SU-DHL-6 (cell line): Measurements from ENCODE around the gene HAPLN2.

Experiments
- H2AFZ ChIP-seq: fragments of 200-600 bp; sonication (generic); 2 replicates; pipeline ENCODE4 v1.6.1; 2014; ENCODE audit warnings: low read depth, mild to moderate bottlenecking, moderate library complexity, mixed read lengths, antibody characterized with exemption, low read length; ENCODE audit not compliant: severe bottlenecking
- H3F3A ChIP-seq: fragments of 200-600 bp; shearing (Covaris generic); 2 replicates; pipeline ENCODE4 v1.6.0; 2016; ENCODE audit warnings: antibody characterized with exemption, mild to moderate bottlenecking; ENCODE audit not compliant: insufficient read depth
- H3K27ac ChIP-seq: fragments of 200-600 bp; sonication (generic); 2 replicates; pipeline ENCODE4 v1.5.1; 2016; ENCODE audit warnings: low read depth, mild to moderate bottlenecking, low read length, moderate library complexity, mixed read lengths
- H3K27me3 ChIP-seq: fragments of 200-600 bp; sonication (generic), shearing (Covaris generic); 2 replicates; pipeline ENCODE4 v1.6.0; 2014; ENCODE audit warnings: mild to moderate bottlenecking, low read length
- H3K36me3 ChIP-seq: fragments of 200-600 bp; sonication (generic); 2 replicates; pipeline ENCODE4 v1.6.1; 2014; ENCODE audit warnings: mild to moderate bottlenecking, low read length, mixed read lengths
- H3K4me2 ChIP-seq: fragments of 300-600, 200-600 bp; shearing (Covaris generic), sonication (generic); 2 replicates; pipeline ENCODE4 v1.6.0; 2014; ENCODE audit warnings: low read length, low read depth, mild to moderate bottlenecking; ENCODE audit not compliant: poor library complexity, severe bottlenecking
- H3K4me3 ChIP-seq: fragments of 200-600 bp; sonication (generic); 2 replicates; pipeline ENCODE4 v1.5.1; 2014; ENCODE audit warnings: antibody characterized with exemption, low read length, mild to moderate bottlenecking, mixed read lengths; ENCODE audit not compliant: insufficient read depth, poor library complexity, severe bottlenecking
- H3K79me2 ChIP-seq: fragments of 200-600 bp; sonication (generic); 2 replicates; pipeline ENCODE4 v1.6.1; 2014; ENCODE audit warnings: mild to moderate bottlenecking, low read length, moderate library complexity; ENCODE audit not compliant: insufficient read depth
- H3K9ac ChIP-seq: fragments of 200-600 bp; sonication (generic); 2 replicates; pipeline ENCODE4 v1.7.0; 2014; ENCODE audit warnings: mild to moderate bottlenecking, low read length
- H3K9me2 ChIP-seq: fragments of 200-600 bp; sonication (generic); replicated peaks from 2 replicates; pipeline ENCODE4 v1.6.1; 2014; ENCODE audit warnings: low read length; ENCODE audit not compliant: insufficient read depth
- H3K9me3 ChIP-seq: fragments of 200-600 bp; sonication (generic); 2 replicates; pipeline ENCODE4 v1.6.1; 2014; ENCODE audit warnings: low read length, mixed read lengths; ENCODE audit not compliant: insufficient read depth
- H4K20me1 ChIP-seq: fragments of 200-600 bp; sonication (generic); 2 replicates; pipeline ENCODE4 v1.6.1; 2014; ENCODE audit warnings: low read depth, mild to moderate bottlenecking, antibody characterized with exemption, low read length, moderate library complexity, mixed read lengths
- EZH2phosphoT487 ChIP-seq: fragments of 200-600 bp; sonication (generic), shearing (Covaris generic); conservative IDR thresholded peaks from 2 replicates; pipeline ENCODE4 v1.6.1; 2018; ENCODE audit warnings: mild to moderate bottlenecking, antibody characterized with exemption, low read length, moderate library complexity, mixed read lengths
- TF ChIP-seq, protein P1 (sequence below): fragments of 200-600 bp; sonication (generic); IDR thresholded peaks from one replicate; pipeline ENCODE4 v1.5.1; 2017; ENCODE audit warnings: antibody characterized with exemption, mild to moderate bottlenecking, low read length, moderate library complexity; ENCODE audit not compliant: insufficient read depth, poor library complexity, severe bottlenecking

HAPLN2 gene

DNA sequence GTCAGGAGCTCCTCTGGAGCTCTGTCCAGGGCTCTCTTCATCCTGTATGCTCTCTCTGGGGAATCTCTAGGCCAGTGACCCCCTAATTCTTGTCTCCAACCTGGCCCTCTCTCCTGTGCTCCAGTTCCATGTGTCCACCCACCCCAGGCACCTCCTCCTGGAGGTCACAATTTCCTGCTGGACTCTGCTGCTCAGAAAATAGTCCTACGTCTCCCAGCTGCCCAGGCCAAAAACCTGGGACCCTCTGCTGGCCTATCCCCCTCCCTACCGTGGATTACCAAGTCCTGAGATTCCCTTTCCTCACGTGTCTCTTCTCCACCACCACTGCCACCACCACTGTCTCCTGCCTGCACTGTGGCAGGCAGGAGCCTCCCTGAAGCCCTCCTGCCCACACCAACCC is 46.3 kb downstream of the HAPLN2 start:
- H3K9ac ChIP-seq = no peak overlapping the region

DNA sequence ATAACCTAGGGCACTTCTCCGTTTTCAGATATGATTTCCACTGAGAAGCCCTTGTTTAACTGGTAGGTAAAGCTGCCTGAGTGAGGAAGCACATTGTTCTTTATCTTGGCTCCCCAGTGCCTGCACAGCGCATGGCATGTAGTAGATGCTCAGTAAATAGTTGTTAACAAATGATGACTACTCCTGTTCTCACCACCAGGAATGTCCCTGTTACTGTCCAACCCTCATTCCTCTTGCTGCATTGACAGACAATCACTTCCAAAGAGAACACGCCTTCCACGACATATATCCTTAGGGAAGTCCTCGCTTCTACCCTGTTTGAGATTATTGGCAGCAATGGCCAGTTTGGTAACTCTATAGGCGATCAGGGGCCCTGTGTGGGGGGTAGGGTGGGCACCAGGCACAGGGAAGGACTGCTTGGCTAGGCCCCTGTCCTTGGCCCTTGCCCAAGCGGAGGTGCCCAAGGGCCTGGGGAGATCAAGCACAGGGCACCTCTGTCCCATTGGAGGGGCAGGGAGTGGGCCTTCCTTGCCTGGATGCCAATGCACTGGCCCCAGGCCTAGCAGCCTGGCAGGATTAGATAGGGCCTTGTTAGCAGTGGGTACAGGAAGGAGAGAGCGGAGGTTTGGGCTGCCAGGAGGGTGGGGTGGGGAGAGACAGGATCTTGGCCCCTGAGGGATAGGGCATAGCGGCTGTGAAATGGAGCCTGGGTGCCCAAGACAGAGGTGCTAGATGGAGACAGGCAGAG is 47.8 kb downstream of the HAPLN2 start:
- H3K4me3 ChIP-seq = no peak overlapping the region

More for the DNA sequence above, 46.3 kb downstream of the HAPLN2 start:
- TF ChIP-seq, protein P1, sequence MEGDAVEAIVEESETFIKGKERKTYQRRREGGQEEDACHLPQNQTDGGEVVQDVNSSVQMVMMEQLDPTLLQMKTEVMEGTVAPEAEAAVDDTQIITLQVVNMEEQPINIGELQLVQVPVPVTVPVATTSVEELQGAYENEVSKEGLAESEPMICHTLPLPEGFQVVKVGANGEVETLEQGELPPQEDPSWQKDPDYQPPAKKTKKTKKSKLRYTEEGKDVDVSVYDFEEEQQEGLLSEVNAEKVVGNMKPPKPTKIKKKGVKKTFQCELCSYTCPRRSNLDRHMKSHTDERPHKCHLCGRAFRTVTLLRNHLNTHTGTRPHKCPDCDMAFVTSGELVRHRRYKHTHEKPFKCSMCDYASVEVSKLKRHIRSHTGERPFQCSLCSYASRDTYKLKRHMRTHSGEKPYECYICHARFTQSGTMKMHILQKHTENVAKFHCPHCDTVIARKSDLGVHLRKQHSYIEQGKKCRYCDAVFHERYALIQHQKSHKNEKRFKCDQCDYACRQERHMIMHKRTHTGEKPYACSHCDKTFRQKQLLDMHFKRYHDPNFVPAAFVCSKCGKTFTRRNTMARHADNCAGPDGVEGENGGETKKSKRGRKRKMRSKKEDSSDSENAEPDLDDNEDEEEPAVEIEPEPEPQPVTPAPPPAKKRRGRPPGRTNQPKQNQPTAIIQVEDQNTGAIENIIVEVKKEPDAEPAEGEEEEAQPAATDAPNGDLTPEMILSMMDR = no peak
- no peak for TF ChIP-seq EZH2phosphoT487
- Histone ChIP-seq H3K36me3 (no peaks in the 10 kb centered on the region), H3K9me2 (no peaks in the 10 kb centered on the region), H3K79me2 (no peaks in the 10 kb centered on the region), H4K20me1 (no peaks in the 10 kb centered on the region), H3K9me3 (no peaks in the 10 kb centered on the region), H3K4me2 (no peak overlapping the region), H3K27ac (no peak overlapping the region), H3F3A (no peaks in the 10 kb centered on the region), H3K27me3 (no peaks in the 10 kb centered on the region), H2AFZ (no peak overlapping the region), H3K4me3 (no peak overlapping the region)

DNA sequence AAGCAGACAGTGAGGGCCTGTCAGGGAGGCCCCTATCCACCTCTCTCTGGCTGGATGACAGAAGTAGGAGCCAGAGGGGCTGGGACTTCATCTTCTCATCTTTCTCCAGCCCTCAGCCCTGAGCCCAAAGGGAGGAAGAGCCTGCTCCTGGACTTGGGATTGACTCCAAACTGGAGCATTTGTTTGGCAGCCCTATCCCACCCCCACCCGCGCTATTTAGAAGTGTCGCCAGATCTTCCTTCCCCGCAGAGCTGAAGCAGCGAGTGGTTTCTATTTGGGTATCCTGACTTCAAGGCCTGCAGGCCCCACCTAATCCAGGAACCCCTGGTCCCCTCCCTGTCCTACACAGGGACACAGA is 48.4 kb downstream of the HAPLN2 start:
- no peak overlapping the region for H3K9ac ChIP-seq
- H3F3A ChIP-seq = no peaks in the 10 kb centered on the region
- H3K27ac ChIP-seq = no peak overlapping the region
- no peak overlapping the region for H2AFZ ChIP-seq
- no peaks in the 10 kb centered on the region for H4K20me1 ChIP-seq
- H3K9me3 ChIP-seq = no peaks in the 10 kb centered on the region
- no peaks in the 10 kb centered on the region for H3K27me3 ChIP-seq
- no peaks in the 10 kb centered on the region for H3K36me3 ChIP-seq
- no peaks in the 10 kb centered on the region for H3K9me2 ChIP-seq
- H3K79me2 ChIP-seq = no peaks in the 10 kb centered on the region
- no peak overlapping the region for H3K4me3 ChIP-seq
- no peak overlapping the region for H3K4me2 ChIP-seq
- TF ChIP-seq EZH2phosphoT487 = no peak
- TF ChIP-seq, protein P1 = no peak

More for the DNA sequence above, 47.8 kb downstream of the HAPLN2 start:
- no peaks in the 10 kb centered on the region for H3K9me2 ChIP-seq
- H3K27ac ChIP-seq = no peak overlapping the region
- TF ChIP-seq, protein P1 = no peak
- TF ChIP-seq EZH2phosphoT487 = no peak
- no peak overlapping the region for H3K4me2 ChIP-seq
- H4K20me1 ChIP-seq = no peaks in the 10 kb centered on the region
- H3K9ac ChIP-seq = no peak overlapping the region
- H3K36me3 ChIP-seq = no peaks in the 10 kb centered on the region
- no peaks in the 10 kb centered on the region for H3K27me3 ChIP-seq
- no peak overlapping the region for H2AFZ ChIP-seq
- no peaks in the 10 kb centered on the region for H3K79me2 ChIP-seq
- no peaks in the 10 kb centered on the region for H3F3A ChIP-seq
- no peaks in the 10 kb centered on the region for H3K9me3 ChIP-seq
